AG20443 (cell line): ENCODE data around the gene KCNH2.
"Not testable (repeated sequence)": the region's sequence is repeated elsewhere in the genome, so short reads cannot be mapped to it uniquely, and the experiment has no call there.

ENCODE experiments used
- DNase-seq: peaks from one replicate; pipeline ENCODE4 v3.0.0; 2012; ENCODE audit warnings: low spot score, mixed read lengths

Gene KCNH2

DNA sequence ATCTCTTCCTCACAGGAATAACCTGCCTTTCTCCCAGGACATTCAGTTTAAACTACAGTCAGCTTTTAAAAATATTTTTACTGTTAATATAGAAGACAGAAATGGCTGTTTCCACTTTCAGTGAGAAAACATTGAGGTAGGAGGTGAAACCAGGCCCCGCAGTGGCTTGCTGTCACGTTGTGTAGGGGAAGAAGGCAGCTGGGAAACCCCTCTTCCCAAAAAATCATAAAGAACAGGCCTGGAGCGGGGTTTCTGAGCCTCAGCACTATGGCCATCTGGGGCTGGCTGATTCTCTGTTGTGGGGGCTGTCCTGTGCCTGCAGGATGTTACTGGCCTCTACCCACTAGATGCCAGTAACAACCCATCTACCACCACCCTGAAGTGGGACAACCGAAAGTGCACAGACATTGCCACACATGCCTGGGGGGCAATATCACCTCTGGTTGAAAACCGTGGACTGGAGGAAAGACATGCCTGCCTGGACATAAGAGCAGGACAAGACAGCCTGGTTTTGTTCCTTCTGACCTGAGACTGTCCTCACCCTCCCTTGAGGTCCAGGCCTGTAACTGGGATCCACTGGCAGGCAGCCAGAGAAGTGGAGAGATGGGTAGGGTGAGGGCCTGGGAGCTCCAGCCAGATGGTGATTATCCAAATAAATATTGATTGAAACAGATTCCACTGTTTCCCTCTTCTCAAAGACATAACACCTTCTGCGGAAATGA, 43.9 kb downstream of the KCNH2 start:
- DNase-seq = no peak

- DNase-seq = no peak
These were observed 46.8 kb downstream of the KCNH2 start for GRCh38 chr7:150931199-150931869.

DNA sequence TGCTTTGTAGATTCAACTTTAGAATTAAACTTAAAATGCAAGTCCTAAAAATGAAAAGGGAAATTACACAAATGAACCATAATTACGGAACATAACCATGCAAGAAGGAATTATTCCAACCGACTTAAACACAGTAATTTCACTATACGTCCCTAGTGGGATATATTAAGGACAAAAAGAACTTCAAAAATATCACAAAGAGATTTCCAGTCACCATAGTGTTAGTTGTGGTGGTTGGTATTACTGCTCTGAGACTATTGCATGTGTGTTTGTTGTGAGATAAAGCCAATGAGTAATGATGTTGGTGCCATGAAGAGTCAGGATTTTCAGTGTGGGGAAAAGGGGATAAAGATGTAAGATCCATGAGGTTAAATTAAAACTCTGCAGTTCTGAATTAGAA, 49.6 kb downstream of the KCNH2 start:
- DNase-seq = no peak

GRCh38 chr7:150927956-150928344, 50.2 kb downstream of the KCNH2 start:
- DNase-seq = no peak

- DNase-seq = no peak
These were observed 50.8 kb downstream of the KCNH2 start for GRCh38 chr7:150927157-150927955.

DNA sequence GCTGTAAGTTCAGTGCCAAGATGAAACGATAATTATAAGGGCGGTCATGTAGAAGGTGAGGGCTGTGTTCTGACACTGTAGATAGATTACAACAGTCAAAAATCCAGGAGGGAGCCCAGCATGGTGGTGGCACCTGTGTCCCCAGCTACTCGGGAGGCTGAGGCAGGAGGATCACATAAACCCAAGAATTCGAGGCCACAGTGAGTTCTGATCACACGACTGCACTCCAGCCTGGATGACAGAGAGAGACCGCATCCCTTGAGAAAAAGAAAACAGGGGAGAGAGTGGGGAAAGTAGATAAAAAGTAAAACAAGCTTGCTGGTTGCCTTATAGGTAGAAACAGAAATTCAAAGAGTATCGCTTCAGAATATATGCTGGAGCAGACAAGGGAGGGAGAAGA, 52.1 kb downstream of the KCNH2 start:
- DNase-seq = no peak

GRCh38 chr7:150924369-150924781, 53.7 kb downstream of the KCNH2 start:
- DNase-seq = no peak

GRCh38 chr7:150923802-150924201, 54.3 kb downstream of the KCNH2 start:
- DNase-seq = no peak

DNA sequence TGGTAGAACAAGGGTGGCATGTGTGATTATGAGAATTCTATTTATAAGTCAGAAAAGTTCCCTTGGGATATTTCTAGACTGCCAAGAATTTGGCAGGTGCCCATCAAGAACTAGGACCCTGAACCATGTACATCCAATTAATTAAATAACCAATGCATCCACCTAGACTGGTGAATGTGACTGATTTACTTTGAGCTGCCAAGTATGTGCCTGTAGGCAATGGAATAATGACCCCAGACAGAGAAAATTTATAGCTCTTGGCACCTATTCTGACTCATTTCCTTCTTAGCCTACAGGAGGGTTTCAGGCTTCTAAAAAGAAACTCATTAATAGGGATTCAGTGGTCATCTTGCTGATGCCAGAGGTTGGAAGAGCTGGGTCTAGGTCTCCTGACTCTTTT, 54.9 kb downstream of the KCNH2 start:
- DNase-seq = no peak

DNA sequence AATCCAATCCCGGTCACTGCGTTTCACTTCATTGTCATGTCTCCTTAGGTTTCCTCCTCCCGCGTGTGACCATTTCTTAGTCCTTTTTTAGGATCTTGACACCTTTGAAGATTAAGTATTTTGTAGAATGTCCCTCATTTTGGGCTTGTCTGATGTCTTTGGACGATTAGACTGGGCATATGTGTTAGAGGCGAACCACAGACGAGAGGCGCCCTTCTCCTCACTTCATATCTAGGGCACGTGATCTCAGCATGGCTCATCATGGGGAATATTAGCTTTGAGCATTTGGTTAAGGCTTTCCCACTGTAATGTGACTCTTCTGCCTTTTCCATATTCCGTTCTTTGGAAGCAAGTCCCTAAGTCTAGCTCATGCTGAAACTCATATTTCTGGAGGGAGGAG, 59.0 kb downstream of the KCNH2 start:
- no peak for DNase-seq

GRCh38 chr7:150918378-150918777, 59.7 kb downstream of the KCNH2 start:
- no peak for DNase-seq

DNA sequence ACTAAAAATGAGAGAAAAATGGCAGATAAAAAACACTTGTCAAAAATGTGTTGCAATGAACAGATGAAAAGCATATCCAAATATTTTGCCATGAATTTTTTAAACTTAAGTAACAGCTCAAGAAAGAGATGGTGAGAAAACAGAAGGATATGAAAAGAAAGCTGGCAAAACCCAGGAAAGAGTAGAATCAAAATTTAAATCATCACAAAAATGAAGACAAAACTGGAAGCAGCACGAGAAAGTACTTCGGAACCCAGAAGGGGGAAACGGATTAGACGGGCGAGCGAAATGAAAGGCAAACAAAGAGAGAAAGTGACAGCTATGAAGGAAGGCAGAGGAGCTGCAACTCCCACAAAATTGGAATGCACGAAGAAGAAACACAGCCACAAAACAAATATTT, 60.2 kb downstream of the KCNH2 start:
- DNase-seq = no peak

GRCh38 chr7:150916670-150917069, 61.5 kb downstream of the KCNH2 start:
- no peak for DNase-seq

GRCh38 chr7:150914966-150915365, 63.2 kb downstream of the KCNH2 start:
- DNase-seq = no peak

DNA sequence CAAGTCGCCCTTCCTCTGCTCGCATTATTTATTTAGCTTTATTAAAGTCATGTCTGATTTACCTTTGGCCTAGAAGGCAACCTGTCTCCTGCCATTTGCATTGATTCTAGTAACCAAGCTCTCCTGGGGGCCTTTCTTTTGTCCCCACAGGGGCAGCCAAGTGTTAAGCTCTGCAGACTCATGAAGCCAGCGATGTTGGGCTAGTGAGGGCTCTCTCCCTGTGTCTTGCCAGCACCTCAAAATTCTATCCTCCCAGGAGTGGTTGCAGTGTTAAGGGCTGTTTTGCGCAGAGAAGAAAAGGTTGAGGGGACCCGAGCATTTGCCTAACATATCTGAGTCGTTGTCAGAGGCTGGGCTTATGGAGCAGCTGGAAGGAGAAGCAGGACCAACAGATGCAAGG, 63.9 kb downstream of the KCNH2 start:
- no peak for DNase-seq

- no peak for DNase-seq
These were observed 65.7 kb downstream of the KCNH2 start for GRCh38 chr7:150912427-150912826.

GRCh38 chr7:150911590-150912267, 66.4 kb downstream of the KCNH2 start:
- DNase-seq = no peak

- no peak for DNase-seq
These were observed 67.1 kb downstream of the KCNH2 start for GRCh38 chr7:150910996-150911422.

- not testable (repeated sequence) for DNase-seq
These were observed 67.7 kb downstream of the KCNH2 start for GRCh38 chr7:150910305-150910995.

DNA sequence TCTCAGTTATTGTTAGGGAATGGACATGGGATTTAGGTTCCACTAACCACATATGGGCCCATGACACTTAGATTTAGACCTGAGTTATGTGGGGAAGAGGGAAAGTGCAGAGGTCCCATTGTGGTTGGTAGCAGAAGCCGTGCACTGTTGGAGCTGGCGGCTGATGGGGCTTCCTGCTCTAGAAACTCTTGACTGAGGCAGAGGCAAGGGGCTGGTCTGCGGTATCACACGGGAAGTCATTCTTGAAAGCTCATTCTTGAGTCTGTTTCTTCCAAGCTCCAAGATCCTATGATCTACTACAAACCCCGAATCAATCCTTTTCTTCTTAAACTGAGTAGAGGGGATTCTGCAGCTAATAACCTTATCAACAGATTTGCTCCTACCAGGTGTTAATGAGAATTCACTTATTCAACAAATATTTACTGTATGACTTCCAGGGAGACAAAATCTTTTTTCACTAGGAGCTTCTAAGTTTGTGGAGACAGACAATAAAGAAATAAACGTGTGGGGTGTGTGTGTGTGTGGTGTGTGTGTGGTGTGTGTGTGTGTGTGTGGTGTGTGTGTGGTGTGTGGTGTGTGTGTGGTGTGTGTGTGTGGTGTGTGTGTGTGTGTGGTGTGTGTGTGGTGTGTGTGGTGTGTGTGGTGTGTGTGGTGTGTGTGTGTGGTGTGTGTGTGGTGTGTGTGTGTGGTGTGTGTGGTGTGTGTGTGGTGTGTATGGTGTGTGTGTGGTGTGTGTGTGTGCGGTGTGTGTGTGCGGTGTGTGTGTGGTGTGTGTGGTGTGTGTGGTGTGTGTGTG, 68.7 kb downstream of the KCNH2 start:
- DNase-seq = no peak

DNA sequence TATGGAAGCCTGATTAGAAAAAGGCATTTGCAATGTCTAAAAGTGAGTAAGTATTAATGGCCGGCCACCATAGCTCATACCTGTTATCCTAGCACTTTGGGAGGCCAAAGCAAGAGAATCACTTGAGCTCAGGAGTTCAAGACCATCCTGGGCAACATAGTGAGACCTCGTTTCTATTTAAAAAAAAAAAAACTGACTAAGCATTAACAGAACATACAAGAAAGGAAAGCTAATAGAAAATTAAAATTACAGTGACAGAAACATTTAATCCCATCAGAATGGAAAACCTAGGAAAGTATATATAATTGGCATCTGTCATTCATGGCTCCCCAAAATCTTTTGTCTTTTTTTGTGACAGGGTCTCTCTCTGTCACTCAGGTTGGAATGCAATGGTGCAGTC, 69.9 kb downstream of the KCNH2 start:
- DNase-seq = no peak
